Bronchial epithelial cell (primary cell): ENCODE data around the gene RBFOX1. TPM values are rescaled to one million over a fixed set of nuclear protein-coding genes. Genes with fewer than 3 reads are reported as not detected.

ENCODE experiments used
- DNase-seq: peaks from one replicate; pipeline ENCODE4 v3.0.0-alpha.2; 2010; ENCODE audit warnings: low read depth
- FAIRE-seq: peaks from 2 replicates; lab custom pipeline; 2011; peaks lifted over from hg19 to GRCh38; lab: Jason Lieb, UNC
- H3K27me3 ChIP-seq: 2 replicates; pipeline ENCODE4 v1.5.1; 2011; ENCODE audit warnings: low read length; ENCODE audit not compliant: control insufficient read depth, insufficient read depth
- H3K36me3 ChIP-seq: 2 replicates; pipeline ENCODE4 v1.5.1; 2011; ENCODE audit warnings: low read length; ENCODE audit not compliant: control insufficient read depth, insufficient read depth
- H3K4me3 ChIP-seq: 2 replicates; pipeline ENCODE4 v1.5.1; 2011; ENCODE audit warnings: mild to moderate bottlenecking, low read depth, low read length, control low read depth
- total RNA-seq: library from RNA; depleted of rRNA; stranded (reverse); fragments of >200 nt; gene quantifications from 2 replicates; pipeline ENCODE4 v1.2.1, GENCODE V29; 2014
- TF ChIP-seq, protein P1 (sequence below): IDR thresholded peaks from 2 replicates; pipeline ENCODE4 v1.5.1; 2011; ENCODE audit warnings: mild to moderate bottlenecking, moderate library complexity, low read length, control low read depth, inconsistent platforms; ENCODE audit not compliant: insufficient read depth, severe bottlenecking

RBFOX1 gene
- total RNA-seq, 1 donor from 2014 or later = not detected

DNA sequence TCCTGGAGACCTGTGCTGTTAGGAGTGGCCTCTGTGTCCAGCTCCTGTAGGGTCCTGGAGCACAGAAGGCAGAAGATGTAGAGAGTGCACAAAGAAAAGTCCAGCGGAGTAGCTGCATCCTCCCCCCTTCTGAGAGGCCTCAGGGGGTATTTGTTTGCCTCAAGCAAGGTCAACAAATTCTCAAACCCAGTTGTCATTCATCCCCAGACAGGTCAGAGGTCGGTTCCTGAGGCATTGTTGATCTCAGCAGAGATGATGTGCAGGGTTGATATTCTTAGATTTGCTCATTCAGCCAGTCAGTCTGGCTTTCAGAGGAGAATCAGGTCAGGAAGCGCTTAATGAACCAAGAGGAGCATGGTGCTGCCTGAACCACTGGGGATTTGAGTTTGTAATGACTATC lies 8.3 kb upstream of the RBFOX1 start:
- Histone ChIP-seq H3K27me3 (no peaks in the 10 kb centered on the region), H3K36me3 (no peaks in the 10 kb centered on the region), H3K4me3 (no peak overlapping the region)
- no peak for DNase-seq
- no peak for FAIRE-seq
- TF ChIP-seq, protein P1, sequence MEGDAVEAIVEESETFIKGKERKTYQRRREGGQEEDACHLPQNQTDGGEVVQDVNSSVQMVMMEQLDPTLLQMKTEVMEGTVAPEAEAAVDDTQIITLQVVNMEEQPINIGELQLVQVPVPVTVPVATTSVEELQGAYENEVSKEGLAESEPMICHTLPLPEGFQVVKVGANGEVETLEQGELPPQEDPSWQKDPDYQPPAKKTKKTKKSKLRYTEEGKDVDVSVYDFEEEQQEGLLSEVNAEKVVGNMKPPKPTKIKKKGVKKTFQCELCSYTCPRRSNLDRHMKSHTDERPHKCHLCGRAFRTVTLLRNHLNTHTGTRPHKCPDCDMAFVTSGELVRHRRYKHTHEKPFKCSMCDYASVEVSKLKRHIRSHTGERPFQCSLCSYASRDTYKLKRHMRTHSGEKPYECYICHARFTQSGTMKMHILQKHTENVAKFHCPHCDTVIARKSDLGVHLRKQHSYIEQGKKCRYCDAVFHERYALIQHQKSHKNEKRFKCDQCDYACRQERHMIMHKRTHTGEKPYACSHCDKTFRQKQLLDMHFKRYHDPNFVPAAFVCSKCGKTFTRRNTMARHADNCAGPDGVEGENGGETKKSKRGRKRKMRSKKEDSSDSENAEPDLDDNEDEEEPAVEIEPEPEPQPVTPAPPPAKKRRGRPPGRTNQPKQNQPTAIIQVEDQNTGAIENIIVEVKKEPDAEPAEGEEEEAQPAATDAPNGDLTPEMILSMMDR = no peak

DNA sequence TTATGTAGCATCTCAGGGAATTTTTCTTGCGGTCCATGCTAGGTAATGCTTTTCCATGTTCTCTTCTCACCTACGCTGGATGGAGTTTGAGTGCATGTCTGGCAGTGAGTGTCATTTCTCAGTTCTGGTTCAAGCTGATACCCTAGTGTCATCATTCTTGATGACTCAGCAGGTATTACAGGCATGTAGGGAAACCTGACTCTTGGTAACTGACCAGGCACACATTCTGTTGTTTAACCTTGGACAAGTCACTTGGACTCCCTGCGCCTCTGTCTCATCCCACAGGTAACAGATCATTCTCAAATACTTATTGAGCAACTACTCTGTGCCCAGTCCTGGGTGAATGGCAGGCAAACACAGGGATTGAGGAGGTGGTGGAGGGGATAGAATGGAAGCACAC lies 6.8 kb upstream of the RBFOX1 start:
- Histone ChIP-seq H3K27me3 (no peaks in the 10 kb centered on the region), H3K36me3 (no peaks in the 10 kb centered on the region), H3K4me3 (no peak overlapping the region)
- DNase-seq (no peak), FAIRE-seq (no peak)
- TF ChIP-seq, protein P1 = no peak

DNA sequence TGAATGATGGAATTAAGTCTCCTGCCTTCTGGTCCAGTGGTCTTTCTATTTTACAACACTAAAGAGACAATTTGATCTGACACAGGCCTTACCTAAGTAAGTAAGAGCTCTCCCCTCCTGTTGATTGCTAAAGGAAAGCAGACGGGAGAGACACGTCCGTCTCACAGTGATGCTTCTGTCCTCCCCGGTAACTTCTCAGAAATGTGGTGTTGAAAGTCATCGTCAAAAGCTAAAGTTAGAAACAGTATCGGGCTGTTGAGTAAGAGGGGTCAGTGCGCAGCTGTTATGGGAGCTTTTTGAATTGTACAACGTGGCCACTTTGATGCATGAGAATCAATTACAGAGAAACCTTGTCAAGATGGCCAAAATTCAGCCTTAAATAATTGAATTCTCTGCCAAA lies 1.9 kb upstream of the RBFOX1 start:
- Histone ChIP-seq H3K36me3 (no peaks in the 10 kb centered on the region), H3K27me3 (no peaks in the 10 kb centered on the region), H3K4me3 (no peak overlapping the region)
- FAIRE-seq (no peak), DNase-seq (no peak)
- TF ChIP-seq, protein P1 = no peak

DNA sequence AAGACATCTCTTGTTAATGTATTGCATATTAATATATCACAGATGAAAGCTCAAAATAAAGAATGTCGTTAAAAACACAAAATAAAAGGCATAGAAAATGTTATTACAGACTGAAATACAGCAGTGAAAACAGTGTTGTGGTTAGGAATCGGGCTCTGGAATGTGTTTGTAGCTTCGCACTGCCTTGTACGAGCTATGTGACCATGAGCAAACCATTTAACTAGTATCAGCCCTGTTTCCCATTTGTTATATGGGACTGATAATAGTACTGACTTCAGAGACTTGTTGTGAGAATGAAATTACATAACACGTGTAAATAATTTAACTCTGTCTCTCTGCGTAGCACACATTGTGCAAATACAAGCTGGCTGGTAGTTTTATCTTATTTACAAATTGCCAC lies 648 bp upstream of the RBFOX1 start:
- Histone ChIP-seq H3K4me3 (no peak overlapping the region), H3K36me3 (no peaks in the 10 kb centered on the region), H3K27me3 (no peaks in the 10 kb centered on the region)
- no peak for DNase-seq
- TF ChIP-seq, protein P1 = no peak
- no peak for FAIRE-seq

DNA sequence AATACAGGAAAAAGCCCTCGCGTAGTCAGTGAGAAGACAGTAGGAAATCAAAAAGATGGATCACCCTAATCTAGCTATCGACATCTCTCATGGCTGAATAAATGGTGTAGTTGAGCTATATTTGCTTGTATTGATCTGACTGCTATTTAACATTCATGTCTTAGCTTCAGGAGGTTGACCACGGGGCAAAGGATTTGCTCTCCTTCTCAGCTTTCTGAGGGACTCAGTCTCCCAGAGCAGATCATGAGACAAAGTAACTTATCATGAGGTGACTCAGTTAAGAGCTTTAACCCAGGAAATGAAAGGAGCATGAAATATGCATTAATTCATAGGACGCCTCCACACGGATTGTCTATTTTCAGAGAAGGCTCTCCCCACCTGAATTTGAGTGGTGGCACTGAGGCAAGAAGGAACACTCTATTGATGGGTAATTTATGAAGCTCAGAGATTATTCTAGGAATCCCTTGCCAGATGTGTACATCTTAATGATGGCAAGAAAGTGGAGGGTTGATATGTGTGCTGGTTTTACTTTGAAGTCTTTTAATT lies 608 bp downstream of the RBFOX1 start:
- Histone ChIP-seq H3K27me3 (no peaks in the 10 kb centered on the region), H3K36me3 (no peaks in the 10 kb centered on the region), H3K4me3 (no peak overlapping the region)
- DNase-seq (no peak), FAIRE-seq (no peak)
- TF ChIP-seq, protein P1 = no peak
